Neuronal stem cell (in vitro differentiated cells): ENCODE measurements around the gene DAW1.
A peak's percentile ranks its signal among the peaks of the same experiment; 100 is the strongest.

Experiments used
- DNase-seq: peaks from one replicate; pipeline ENCODE4 v3.0.0-alpha.2; 2013; ENCODE audit warnings: low spot score
- H2AFZ ChIP-seq: one replicate; pipeline ENCODE4 v1.6.1; 2013; ENCODE audit warnings: mild to moderate bottlenecking, low read length, inconsistent platforms
- H2AK5ac ChIP-seq: 2 replicates; pipeline ENCODE4 v1.6.1; 2013; ENCODE audit warnings: low read depth, mild to moderate bottlenecking, inconsistent platforms, low read length, moderate library complexity, mixed read lengths
- H2BK120ac ChIP-seq: 2 replicates; pipeline ENCODE4 v1.6.1; 2013; ENCODE audit warnings: low read depth, mild to moderate bottlenecking, inconsistent platforms, low read length, moderate library complexity, mixed read lengths
- H2BK12ac ChIP-seq: one replicate; pipeline ENCODE4 v1.6.1; 2013; ENCODE audit warnings: low read length, inconsistent platforms
- H2BK15ac ChIP-seq: 2 replicates; pipeline ENCODE4 v1.6.1; 2013; ENCODE audit warnings: mild to moderate bottlenecking, low read length, inconsistent platforms, mixed read lengths
- H2BK5ac ChIP-seq: one replicate; pipeline ENCODE4 v1.6.1; 2013; ENCODE audit warnings: inconsistent platforms, mild to moderate bottlenecking, low read length, moderate library complexity
- H3K14ac ChIP-seq: one replicate; pipeline ENCODE4 v1.6.1; 2013; ENCODE audit warnings: low read length, inconsistent platforms
- H3K18ac ChIP-seq: 2 replicates; pipeline ENCODE4 v1.6.1; 2013; ENCODE audit warnings: low read length, inconsistent platforms
- H3K23ac ChIP-seq: 2 replicates; pipeline ENCODE4 v1.6.1; 2013; ENCODE audit warnings: low read depth, mild to moderate bottlenecking, mixed read lengths, low read length, inconsistent platforms; ENCODE audit not compliant: poor library complexity
- H3K27ac ChIP-seq: replicated peaks from 3 replicates; pipeline ENCODE4 v1.5.1; 2013; ENCODE audit warnings: low read length, inconsistent platforms
- H3K27me3 ChIP-seq, 3 experiments: 2 replicates each; pipeline ENCODE4 v1.6.1; 2013; ENCODE audit warnings: low read length in 3 of 3, mild to moderate bottlenecking in 2 of 3, inconsistent platforms in 1 of 3, low read depth in 1 of 3, mixed read lengths in 1 of 3, moderate library complexity in 1 of 3; ENCODE audit not compliant: control insufficient read depth in 3 of 3, insufficient read depth in 3 of 3
- H3K36me3 ChIP-seq, 2 donors: replicated peaks in 1 of 2; 2 replicates each; pipeline ENCODE4 v1.6.1; 2013; ENCODE audit warnings: low read length in 2 of 2; ENCODE audit not compliant: control insufficient read depth in 2 of 2, insufficient read depth in 2 of 2
- H3K4ac ChIP-seq: 2 replicates; pipeline ENCODE4 v1.6.1; 2013; ENCODE audit warnings: inconsistent platforms, mild to moderate bottlenecking, low read length, moderate library complexity
- H3K4me1 ChIP-seq, 2 donors: 1 replicate in 1 of 2; 2 replicates in 1 of 2; pipeline ENCODE4 v1.6.1; 2013; ENCODE audit warnings: low read length in 2 of 2, low read depth in 1 of 2; ENCODE audit not compliant: control insufficient read depth in 2 of 2, insufficient read depth in 1 of 2
- H3K4me2 ChIP-seq: one replicate; pipeline ENCODE4 v1.6.1; 2013; ENCODE audit warnings: mild to moderate bottlenecking, low read length, inconsistent platforms; ENCODE audit not compliant: insufficient read depth, poor library complexity, severe bottlenecking
- H3K4me3 ChIP-seq, 2 donors: 2 replicates each; pipeline ENCODE4 v1.5.1; 2013; ENCODE audit warnings: low read length in 2 of 2, mild to moderate bottlenecking in 2 of 2, inconsistent platforms in 1 of 2, moderate library complexity in 1 of 2
- H3K79me1 ChIP-seq: one replicate; pipeline ENCODE4 v1.6.1; 2013; ENCODE audit warnings: low read depth, mild to moderate bottlenecking, inconsistent platforms, low read length, moderate library complexity
- H3K9ac ChIP-seq: one replicate; pipeline ENCODE4 v1.6.1; 2013; ENCODE audit warnings: mild to moderate bottlenecking, low read depth, low read length, inconsistent platforms; ENCODE audit not compliant: poor library complexity
- H3K9me3 ChIP-seq, 2 donors: replicated peaks in 1 of 2; 2 replicates each; pipeline versions ENCODE3 to v1.6.1; 2013; ENCODE audit warnings: low read length in 2 of 2, mild to moderate bottlenecking in 2 of 2, inconsistent platforms in 1 of 2, low read depth in 1 of 2, mixed read lengths in 1 of 2, moderate library complexity in 1 of 2; ENCODE audit not compliant: control insufficient read depth in 2 of 2, insufficient read depth in 1 of 2
- H4K8ac ChIP-seq: one replicate; pipeline ENCODE4 v1.6.1; 2013; ENCODE audit warnings: low read depth, mild to moderate bottlenecking, inconsistent platforms, low read length, moderate library complexity
- H4K91ac ChIP-seq: one replicate; pipeline ENCODE4 v1.6.1; 2013; ENCODE audit warnings: low read length, low read depth, mild to moderate bottlenecking, inconsistent platforms; ENCODE audit not compliant: poor library complexity
- WGBS, 2 donors: extraction: QIAGEN DNeasy Blood & Tissue Kit; methylation state at CpG; one replicate each; pipeline ENCODE4 v1.1.7; 2013; ENCODE audit warnings: missing lambda C conversion rate in 2 of 2, mixed read lengths in 1 of 2; ENCODE audit not compliant: insufficient read length in 2 of 2, insufficient replicate concordance in 1 of 2; ENCODE audit errors: extremely low coverage in 2 of 2; 5-methylcytosine and 5-hydroxymethylcytosine counted together

The DAW1 gene

DNA sequence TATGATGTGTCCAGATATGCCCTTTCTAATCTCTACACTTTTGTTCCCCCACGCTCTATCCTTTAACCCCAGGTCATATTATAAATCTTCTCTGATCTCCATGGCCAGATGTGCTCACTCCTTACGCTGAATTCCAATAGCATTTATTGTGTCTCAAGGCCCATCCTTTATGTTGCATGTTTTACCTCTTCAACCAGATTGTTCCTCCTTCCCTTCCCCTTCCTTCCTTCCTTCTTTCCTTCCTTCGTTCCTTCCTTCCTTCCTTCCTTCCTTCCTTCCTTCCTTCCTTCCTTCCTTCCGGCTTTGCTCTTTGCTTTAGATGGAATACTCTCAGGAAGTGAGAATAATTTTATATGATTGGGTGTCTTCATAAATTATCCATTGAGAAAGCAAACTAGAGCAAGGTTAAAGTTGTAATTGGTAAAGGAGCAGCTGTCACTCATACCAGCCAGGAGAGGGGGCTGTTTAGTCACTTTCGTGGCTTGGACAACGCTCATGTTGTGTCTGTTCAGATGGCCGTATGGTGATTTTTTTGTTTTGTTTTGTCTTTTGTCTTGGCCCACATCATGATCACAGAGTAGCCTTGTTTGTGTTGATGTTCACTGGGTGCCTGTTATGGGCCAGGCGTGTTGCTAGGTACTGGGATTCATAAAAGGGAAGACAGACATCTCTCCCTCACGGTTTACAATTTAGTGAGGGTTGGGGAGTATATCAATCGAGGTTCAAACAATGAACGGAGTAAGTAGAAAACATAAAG is 68.0 kb downstream of the DAW1 start:
- Histone ChIP-seq H2BK15ac (no peak overlapping the region), H3K9me3 (no peaks in the 10 kb centered on the region), H3K27me3 (no peaks in the 10 kb centered on the region), H3K18ac (no peak overlapping the region), H3K4me2 (no peak overlapping the region), H2BK5ac (no peak overlapping the region), H2BK12ac (no peak overlapping the region), H2BK120ac (no peak overlapping the region), H3K79me1 (no peaks in the 10 kb centered on the region), H3K27ac (no peak overlapping the region), H4K91ac (no peak overlapping the region), H3K4me1 (peaks cover 0 to 1% of the 10 kb centered on the region in 2 donors), H3K23ac (no peak overlapping the region), H3K14ac (no peak overlapping the region), H2AFZ (peak overlapping the region; percentile 37), H3K9ac (no peak overlapping the region), H4K8ac (no peak overlapping the region), H2AK5ac (no peak overlapping the region), H3K36me3 (no peaks in the 10 kb centered on the region), H3K4me3 (no peak overlapping the region), H3K4ac (no peak overlapping the region)
- no CpG with 5 or more reads among the region's 11 CpGs for WGBS, 2 donors
- DNase-seq: peak; percentile 67

DNA sequence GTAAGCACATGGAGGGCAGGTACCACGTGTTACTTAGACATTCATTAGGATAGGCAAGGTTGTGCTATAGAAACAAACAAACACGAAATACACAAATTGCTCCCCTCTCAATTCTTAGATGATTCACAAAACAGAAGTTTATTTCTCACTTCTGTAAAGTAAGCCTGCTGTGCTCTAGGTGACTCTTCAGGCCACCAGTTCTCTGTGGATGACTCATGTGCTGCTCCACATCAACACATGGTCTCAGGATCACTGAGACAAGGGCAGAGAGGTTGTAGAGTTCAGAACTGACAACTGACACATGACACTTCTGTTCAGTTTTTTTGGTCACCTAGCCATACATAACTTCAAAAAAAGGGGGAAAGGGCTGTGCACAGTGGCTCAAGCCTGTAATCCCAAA is 70.6 kb downstream of the DAW1 start:
- no CpG with 5 or more reads among the region's 2 CpGs for WGBS, 2 donors
- no peak overlapping the region for H3K4me2 ChIP-seq
- no peak overlapping the region for H4K91ac ChIP-seq
- no peaks in the 10 kb centered on the region for H3K79me1 ChIP-seq
- no peak overlapping the region for H3K9ac ChIP-seq
- no peak overlapping the region for H3K14ac ChIP-seq
- H3K23ac ChIP-seq: no peak overlapping the region
- H3K36me3 ChIP-seq: no peaks in the 10 kb centered on the region
- H4K8ac ChIP-seq: no peak overlapping the region
- no peak overlapping the region for H3K18ac ChIP-seq
- no peak overlapping the region for H2AFZ ChIP-seq
- no peak overlapping the region for H3K27ac ChIP-seq
- peaks cover 0 to 2% of the 10 kb centered on the region in 2 donors for H3K9me3 ChIP-seq
- H3K4ac ChIP-seq: no peak overlapping the region
- no peak overlapping the region for H2AK5ac ChIP-seq
- H2BK5ac ChIP-seq: no peak overlapping the region
- H2BK120ac ChIP-seq: no peak overlapping the region
- peaks cover 0 to 1% of the 10 kb centered on the region in 2 donors for H3K4me1 ChIP-seq
- no peak overlapping the region for H2BK12ac ChIP-seq
- no peak overlapping the region for H2BK15ac ChIP-seq
- no peak for DNase-seq
- no peak overlapping the region for H3K4me3 ChIP-seq
- H3K27me3 ChIP-seq: no peaks in the 10 kb centered on the region

DNA sequence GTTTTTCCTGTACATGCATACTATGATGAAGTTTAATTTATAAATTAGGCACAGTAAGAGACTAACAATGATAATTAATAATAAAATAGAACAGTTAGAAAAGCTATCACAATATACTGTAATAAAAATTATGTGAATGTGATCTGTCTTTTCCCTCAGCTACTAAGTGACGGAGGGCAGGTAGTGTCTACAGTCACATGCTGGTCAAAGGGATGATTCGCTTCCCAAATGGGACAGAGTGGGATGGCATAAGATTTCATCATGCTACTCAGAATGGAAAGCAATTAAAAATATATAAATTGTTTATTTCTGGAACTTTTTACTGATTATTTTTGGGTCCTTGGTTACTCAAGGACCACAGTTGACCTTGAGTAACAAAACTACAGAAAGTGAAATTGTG is 71.5 kb downstream of the DAW1 start:
- no peak overlapping the region for H2AFZ ChIP-seq
- H3K4me2 ChIP-seq: no peak overlapping the region
- WGBS, 2 donors: no CpG with 5 or more reads among the region's 2 CpGs
- H3K27ac ChIP-seq: no peak overlapping the region
- H2BK12ac ChIP-seq: no peak overlapping the region
- H3K9me3 ChIP-seq: peaks cover 0 to 2% of the 10 kb centered on the region in 2 donors
- H2BK15ac ChIP-seq: no peak overlapping the region
- no peak overlapping the region for H3K4ac ChIP-seq
- H3K79me1 ChIP-seq: no peaks in the 10 kb centered on the region
- H3K27me3 ChIP-seq: no peaks in the 10 kb centered on the region
- H3K14ac ChIP-seq: no peak overlapping the region
- H3K4me1 ChIP-seq: peaks cover 0 to 1% of the 10 kb centered on the region in 2 donors
- H2BK5ac ChIP-seq: no peak overlapping the region
- no peak overlapping the region for H3K18ac ChIP-seq
- H3K9ac ChIP-seq: no peak overlapping the region
- no peak overlapping the region for H2BK120ac ChIP-seq
- H3K23ac ChIP-seq: no peak overlapping the region
- H3K4me3 ChIP-seq: no peak overlapping the region
- no peak overlapping the region for H4K8ac ChIP-seq
- no peak overlapping the region for H4K91ac ChIP-seq
- no peak for DNase-seq
- no peak overlapping the region for H2AK5ac ChIP-seq
- no peaks in the 10 kb centered on the region for H3K36me3 ChIP-seq

DNA sequence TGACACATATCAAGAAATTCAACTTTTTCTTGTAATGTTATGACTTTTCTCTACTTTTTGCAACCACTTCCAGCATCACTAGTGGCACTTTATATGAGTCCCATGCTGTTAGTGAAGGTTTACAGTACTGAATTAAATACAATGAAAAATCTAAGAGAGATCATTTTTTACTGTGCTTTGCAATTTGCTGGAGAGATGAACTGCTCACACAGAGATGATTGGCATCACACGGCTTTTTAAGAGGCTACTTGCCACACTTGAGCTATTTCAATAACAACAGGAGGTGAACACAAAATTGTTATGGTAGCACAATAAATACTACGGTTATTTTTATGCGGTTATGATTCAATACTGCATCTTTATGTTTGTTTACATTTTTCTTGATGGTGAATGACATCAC is 88.9 kb downstream of the DAW1 start:
- no peak overlapping the region for H4K91ac ChIP-seq
- no peak overlapping the region for H2BK120ac ChIP-seq
- H2BK12ac ChIP-seq: no peak overlapping the region
- no peaks in the 10 kb centered on the region for H3K9me3 ChIP-seq
- H2BK5ac ChIP-seq: no peak overlapping the region
- H3K18ac ChIP-seq: no peak overlapping the region
- no peak overlapping the region for H3K4me2 ChIP-seq
- H4K8ac ChIP-seq: no peak overlapping the region
- H3K4ac ChIP-seq: no peak overlapping the region
- no peak overlapping the region for H3K9ac ChIP-seq
- no peak overlapping the region for H2AFZ ChIP-seq
- H3K14ac ChIP-seq: no peak overlapping the region
- H3K4me3 ChIP-seq: no peak overlapping the region
- no peaks in the 10 kb centered on the region for H3K27me3 ChIP-seq
- H3K27ac ChIP-seq: no peak overlapping the region
- no peak overlapping the region for H3K23ac ChIP-seq
- no peaks in the 10 kb centered on the region for H3K79me1 ChIP-seq
- H3K36me3 ChIP-seq: no peaks in the 10 kb centered on the region
- no peak overlapping the region for H2BK15ac ChIP-seq
- DNase-seq: no peak
- no peak overlapping the region for H2AK5ac ChIP-seq
- WGBS, 2 donors: no CpG with 5 or more reads among the region's 3 CpGs
- H3K4me1 ChIP-seq: no peaks in the 10 kb centered on the region
